GM10248 (cell line): ENCODE results near the gene ZNF558.

Experiments used
- CTCF ChIA-PET: fragments of 300-600 bp; sonication (Branson Sonifier 250); formaldehyde crosslinking; extraction: SDS; loops from one replicate; lab custom pipeline; 2021; ENCODE audit warnings: antibody characterized with exemption; lab: Yijun Ruan, JAX
- POLR2A ChIA-PET: fragments of 350-650 bp; sonication (Branson Sonifier 250); formaldehyde crosslinking; extraction: SDS; loops from one replicate; lab custom pipeline; 2020; ENCODE audit warnings: antibody characterized with exemption; lab: Yijun Ruan, JAX
- DNase-seq: peaks from one replicate; pipeline ENCODE4 v3.0.0; 2012; ENCODE audit errors: extremely low spot score
- TF ChIP-seq, protein P1 (sequence below): IDR thresholded peaks from 2 replicates; pipeline ENCODE4 v1.5.1; 2012; ENCODE audit warnings: mild to moderate bottlenecking, low read depth; ENCODE audit errors: extremely low read depth, missing control alignments, control extremely low read depth

The ZNF558 gene

GRCh38 chr19:8832132-8833021, at the start of gene ZNF558, which contains the start of gene MBD3L1:
Gene ZNF558, minus strand, starts transcription at chr19:8832304. Its CDS starts 9,645 bp downstream, at chr19:8822659.
Gene MBD3L1, plus strand, starts transcription at chr19:8832377. Its CDS starts 10,302 bp downstream, at chr19:8842679.
- TF ChIP-seq, protein P1, sequence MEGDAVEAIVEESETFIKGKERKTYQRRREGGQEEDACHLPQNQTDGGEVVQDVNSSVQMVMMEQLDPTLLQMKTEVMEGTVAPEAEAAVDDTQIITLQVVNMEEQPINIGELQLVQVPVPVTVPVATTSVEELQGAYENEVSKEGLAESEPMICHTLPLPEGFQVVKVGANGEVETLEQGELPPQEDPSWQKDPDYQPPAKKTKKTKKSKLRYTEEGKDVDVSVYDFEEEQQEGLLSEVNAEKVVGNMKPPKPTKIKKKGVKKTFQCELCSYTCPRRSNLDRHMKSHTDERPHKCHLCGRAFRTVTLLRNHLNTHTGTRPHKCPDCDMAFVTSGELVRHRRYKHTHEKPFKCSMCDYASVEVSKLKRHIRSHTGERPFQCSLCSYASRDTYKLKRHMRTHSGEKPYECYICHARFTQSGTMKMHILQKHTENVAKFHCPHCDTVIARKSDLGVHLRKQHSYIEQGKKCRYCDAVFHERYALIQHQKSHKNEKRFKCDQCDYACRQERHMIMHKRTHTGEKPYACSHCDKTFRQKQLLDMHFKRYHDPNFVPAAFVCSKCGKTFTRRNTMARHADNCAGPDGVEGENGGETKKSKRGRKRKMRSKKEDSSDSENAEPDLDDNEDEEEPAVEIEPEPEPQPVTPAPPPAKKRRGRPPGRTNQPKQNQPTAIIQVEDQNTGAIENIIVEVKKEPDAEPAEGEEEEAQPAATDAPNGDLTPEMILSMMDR, result peak; percentile 51
- POLR2A ChIA-PET, result interaction anchor here (0.6 kb wide), 1 partner anchor 1001 kb away, joined by 4 read pairs; no protein-coding TSS in a partner anchor
- CTCF ChIA-PET, result interaction anchor here (0.8 to 1.1 kb wide), 2 partner anchors 11 to 33 kb away, joined by 3 read pairs; no protein-coding TSS in a partner anchor
- DNase-seq, result peak; percentile 93

- ChIA-PET CTCF (no interaction called here), POLR2A (no interaction called here)
- DNase-seq, result no peak
- TF ChIP-seq, protein P1, result no peak
Measured at GRCh38 chr19:8881512-8881911, 49.4 kb upstream of the ZNF558 start.

- DNase-seq, result no peak
- ChIA-PET POLR2A (no interaction called here), CTCF (no interaction called here)
- TF ChIP-seq, protein P1, result no peak
Measured at GRCh38 chr19:8880868-8881488, 48.9 kb upstream of the ZNF558 start.

- no peak for DNase-seq
- ChIA-PET POLR2A (no interaction called here), CTCF (no interaction called here)
- TF ChIP-seq, protein P1, result no peak
Measured at GRCh38 chr19:8877854-8878705, 46.0 kb upstream of the ZNF558 start.

GRCh38 chr19:8866344-8866743, 34.2 kb upstream of the ZNF558 start:
- ChIA-PET CTCF (interaction anchor here (1.1 kb wide), 1 partner anchor 8 kb away, joined by 3 read pairs; no protein-coding TSS in a partner anchor), POLR2A (no interaction called here)
- TF ChIP-seq, protein P1, result no peak
- DNase-seq, result no peak

GRCh38 chr19:8858260-8858659, 26.2 kb upstream of the ZNF558 start:
- TF ChIP-seq, protein P1, result no peak
- DNase-seq, result no peak
- ChIA-PET POLR2A (no interaction called here), CTCF (no interaction called here)
